Peyer's patch (tissue), 4 donors: ENCODE data around the gene IFT122. TPM values are rescaled to one million over a fixed set of nuclear protein-coding genes. Genes with fewer than 3 reads are reported as not detected.
A peak's percentile ranks its signal among the peaks of the same experiment; 100 is the strongest.

Source experiments
- DNase-seq, 3 donors: peaks; one replicate each; pipeline ENCODE4 v3.0.0-alpha.2; 2017 to 2019
- H3K27ac ChIP-seq, 4 donors: fragments of 200-600 bp; sonication (generic); one replicate each; pipeline ENCODE4 v1.5.1; 2016 to 2019
- H3K27me3 ChIP-seq, 2 donors: fragments of 200-600 bp; sonication (generic); one replicate each; pipeline ENCODE4 v1.5.1; 2019
- H3K36me3 ChIP-seq, 3 donors: fragments of 200-600 bp; sonication (generic); one replicate each; pipeline ENCODE4 v1.5.1; 2016 to 2019
- H3K4me1 ChIP-seq, 4 donors: fragments of 200-600 bp; sonication (generic); one replicate each; pipeline ENCODE4 v1.5.1; 2016 to 2019
- H3K4me3 ChIP-seq, 4 donors: fragments of 200-600 bp; sonication (generic); 1 replicate in 3 of 4; 2 replicates in 1 of 4; pipeline ENCODE4 v1.5.1; 2016 to 2019; ENCODE audit warnings: mild to moderate bottlenecking in 1 of 4
- H3K9me3 ChIP-seq, 4 donors: fragments of 200-600 bp; sonication (generic); one replicate each; pipeline ENCODE4 v1.5.1; 2016 to 2019; ENCODE audit warnings: mild to moderate bottlenecking in 1 of 4
- CTCF ChIP-seq, 6 experiments: fragments of 450-650 bp in 4 of 6; fragments of 200-600 bp in 2 of 6; sonication (generic) in 1 of 6; IDR thresholded peaks; one replicate each; pipeline ENCODE4 v1.5.1; 2017 to 2019; ENCODE audit warnings: antibody characterized with exemption in 6 of 6, mild to moderate bottlenecking in 3 of 6, moderate library complexity in 1 of 6
- POLR2A ChIP-seq, 2 donors: fragments of 450-650 bp; IDR thresholded peaks; one replicate each; pipeline ENCODE4 v1.5.1; 2017; ENCODE audit warnings: antibody characterized with exemption in 2 of 2, mild to moderate bottlenecking in 2 of 2, moderate library complexity in 2 of 2
- total RNA-seq, 4 donors: library from RNA; depleted of rRNA; stranded (reverse); fragments of >200 nt; gene quantifications; one replicate each; pipeline ENCODE4 v1.1.0, GENCODE V29; 2016

Gene IFT122
- total RNA-seq, 4 donors from 2014 or later, result 10.9 to 85.0 (median 26.4) TPM

- Histone ChIP-seq H3K9me3 (no peaks in the 10 kb centered on the region), H3K4me3 (no peak overlapping the region), H3K36me3 (peaks cover 0 to 8% (median 0%) of the 10 kb centered on the region in 3 donors), H3K27me3 (no peaks in the 10 kb centered on the region), H3K4me1 (peaks cover 0 to 15% (median 0%) of the 10 kb centered on the region in 4 donors), H3K27ac (no peak overlapping the region)
- TF ChIP-seq CTCF (IDR thresholded peaks at IDR 0.05), result no peak
- TF ChIP-seq POLR2A (IDR thresholded peaks at IDR 0.05), result no peak
- no peak for DNase-seq
Measured at GRCh38 chr3:129467932-129468331, 27.9 kb downstream of the IFT122 start.

- H3K4me1 ChIP-seq, result peaks cover 0 to 15% (median 0%) of the 10 kb centered on the region in 4 donors
- no peak for DNase-seq
Measured at GRCh38 chr3:129469026-129469425, 29.0 kb downstream of the IFT122 start.

GRCh38 chr3:129470861-129471260 is 30.8 kb downstream of the IFT122 start:
- H3K9me3 ChIP-seq, result no peaks in the 10 kb centered on the region
- no peak overlapping the region for H3K4me3 ChIP-seq
- no peak overlapping the region for H3K27ac ChIP-seq
- peaks cover 0 to 4% (median 0%) of the 10 kb centered on the region in 3 donors for H3K36me3 ChIP-seq
- no peaks in the 10 kb centered on the region for H3K27me3 ChIP-seq
- H3K4me1 ChIP-seq, result peaks cover 0 to 15% (median 0%) of the 10 kb centered on the region in 4 donors
- no peak for DNase-seq
- TF ChIP-seq POLR2A (IDR thresholded peaks at IDR 0.05) (no peak), CTCF (IDR thresholded peaks at IDR 0.05) (no peak)

More at GRCh38 chr3:129469026-129469425, 29.0 kb downstream of the IFT122 start:
- Histone ChIP-seq H3K27ac (peak overlapping the region in 1 of 4 donors; percentile 28), H3K9me3 (no peaks in the 10 kb centered on the region), H3K27me3 (no peaks in the 10 kb centered on the region), H3K4me3 (no peak overlapping the region), H3K36me3 (peaks cover 0 to 9% (median 0%) of the 10 kb centered on the region in 3 donors)
- TF ChIP-seq POLR2A (IDR thresholded peaks at IDR 0.05) (no peak), CTCF (IDR thresholded peaks at IDR 0.05) (no peak)

- Histone ChIP-seq H3K27ac (no peak overlapping the region), H3K4me3 (no peak overlapping the region), H3K36me3 (peaks cover 0 to 27% (median 0%) of the 10 kb centered on the region in 3 donors), H3K9me3 (no peaks in the 10 kb centered on the region), H3K27me3 (no peaks in the 10 kb centered on the region), H3K4me1 (peaks cover 0 to 12% (median 0%) of the 10 kb centered on the region in 4 donors)
- no peak for DNase-seq
- TF ChIP-seq CTCF (IDR thresholded peaks at IDR 0.05), result no peak
- no peak for TF ChIP-seq POLR2A (IDR thresholded peaks at IDR 0.05)
Measured at GRCh38 chr3:129473067-129473768, 33.2 kb downstream of the IFT122 start.

- H3K36me3 ChIP-seq, result peaks cover 0 to 31% (median 0%) of the 10 kb centered on the region in 3 donors
Measured at GRCh38 chr3:129473769-129474152, 33.7 kb downstream of the IFT122 start.

More at GRCh38 chr3:129473769-129474152, 33.7 kb downstream of the IFT122 start:
- Histone ChIP-seq H3K4me1 (peaks cover 0 to 7% (median 0%) of the 10 kb centered on the region in 4 donors), H3K9me3 (no peaks in the 10 kb centered on the region), H3K4me3 (no peak overlapping the region), H3K27me3 (no peaks in the 10 kb centered on the region), H3K27ac (no peak overlapping the region)
- DNase-seq, result no peak
- no peak for TF ChIP-seq POLR2A (IDR thresholded peaks at IDR 0.05)
- TF ChIP-seq CTCF (IDR thresholded peaks at IDR 0.05), result no peak
